Cerebellar nuclear complex (tissue), 1 donor: ENCODE data around the gene TFB2M.

Source experiments
- DNase-seq, 2 experiments: peaks; one replicate each; lab custom pipeline; 2025; lab: John Stamatoyannopoulos, UW

The TFB2M gene

DNA sequence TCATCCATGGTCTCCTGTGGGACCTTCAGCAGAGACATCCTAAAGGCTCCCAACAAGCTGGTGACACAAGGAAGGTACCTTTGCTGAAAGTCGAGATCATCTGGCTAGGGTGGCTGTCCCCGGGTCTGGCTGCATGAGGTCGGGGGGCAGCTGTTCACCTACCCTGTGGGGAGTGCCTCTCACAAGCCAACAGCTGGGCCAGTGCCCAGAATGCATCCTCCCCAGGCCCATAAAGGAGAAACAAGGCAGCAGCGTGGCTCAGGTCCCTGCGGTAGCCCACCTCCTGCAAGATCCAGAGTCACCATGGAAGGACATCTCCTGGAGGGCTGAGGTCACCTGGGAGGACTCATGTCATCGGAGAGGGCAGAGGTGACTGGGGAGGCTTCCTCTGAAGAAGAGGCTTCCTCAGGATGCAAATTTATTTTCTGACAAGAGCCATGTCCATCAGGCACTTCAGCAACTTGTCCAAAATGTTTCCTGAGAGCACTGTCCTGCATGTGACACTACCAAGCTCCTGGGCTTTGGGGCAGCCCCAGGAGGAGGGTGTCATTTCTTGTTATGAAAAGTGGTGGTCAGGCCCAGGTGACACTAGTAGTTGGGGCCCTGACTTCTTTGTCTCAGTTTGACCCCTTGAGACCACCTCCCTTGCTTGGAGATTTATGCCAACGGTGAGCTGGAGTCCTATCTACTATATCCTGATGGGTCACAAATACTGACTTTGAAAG lies 52.3 kb downstream of the TFB2M start:
- DNase-seq = no peak

DNA sequence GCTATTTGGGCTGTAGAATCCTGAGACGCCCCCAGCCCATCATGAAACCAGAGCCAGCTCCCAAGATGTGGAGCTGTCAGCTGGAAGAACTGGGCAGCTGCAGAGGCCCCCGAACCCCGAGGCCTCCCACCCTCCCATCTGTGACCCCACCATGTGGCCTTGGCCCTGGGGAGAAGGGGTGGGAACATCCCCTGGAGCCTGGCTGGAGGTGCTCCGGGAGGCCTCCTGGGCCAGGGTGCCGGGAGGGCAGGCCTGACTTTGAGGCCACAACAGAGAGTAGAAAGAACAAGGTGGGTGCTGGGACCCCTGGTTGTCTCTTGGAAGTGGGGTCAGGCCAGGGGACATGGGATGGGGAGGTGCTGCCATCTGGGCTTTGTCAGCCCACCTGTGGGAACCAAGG lies 53.0 kb downstream of the TFB2M start:
- DNase-seq = no peak

DNA sequence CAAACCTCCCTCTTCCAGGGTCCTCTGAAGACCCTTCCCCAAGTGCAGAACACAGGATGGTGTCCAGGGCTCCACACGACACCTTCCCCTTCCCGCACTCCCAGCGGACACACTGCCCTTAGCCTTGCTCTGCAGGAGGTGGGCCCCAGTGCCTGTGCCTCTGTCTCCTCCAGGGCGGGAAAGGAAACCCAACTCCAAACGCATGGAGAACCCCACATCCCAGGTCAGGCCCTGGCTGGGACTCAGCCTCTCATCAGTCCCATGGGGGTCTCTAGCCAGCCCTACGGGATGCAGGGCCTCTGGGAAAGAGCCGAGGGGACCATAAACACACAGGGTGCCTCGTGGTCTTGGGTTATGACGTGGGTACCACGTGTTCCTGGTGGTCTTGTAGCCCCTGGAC lies 53.4 kb downstream of the TFB2M start:
- DNase-seq = no peak

DNA sequence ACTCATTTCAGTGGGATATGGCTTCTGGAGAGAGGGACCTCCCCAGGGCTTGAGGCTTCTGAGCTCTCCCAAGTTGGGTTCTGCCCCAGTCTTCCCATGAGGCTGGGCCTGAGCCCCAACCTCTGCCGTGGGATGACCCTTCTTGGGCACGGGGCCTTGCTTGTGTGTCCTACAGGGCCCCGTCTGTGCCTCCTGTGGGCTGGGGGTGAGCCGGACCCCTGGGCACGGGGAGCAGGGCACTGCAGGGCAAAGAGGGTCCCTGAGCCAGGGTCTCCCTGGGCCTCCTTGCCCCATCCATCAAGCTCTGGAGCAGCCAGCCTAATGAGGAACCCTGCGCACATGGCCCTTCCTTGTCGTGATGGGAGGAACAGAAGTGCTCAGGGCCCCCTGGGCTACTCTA lies 53.8 kb downstream of the TFB2M start:
- no peak for DNase-seq

DNA sequence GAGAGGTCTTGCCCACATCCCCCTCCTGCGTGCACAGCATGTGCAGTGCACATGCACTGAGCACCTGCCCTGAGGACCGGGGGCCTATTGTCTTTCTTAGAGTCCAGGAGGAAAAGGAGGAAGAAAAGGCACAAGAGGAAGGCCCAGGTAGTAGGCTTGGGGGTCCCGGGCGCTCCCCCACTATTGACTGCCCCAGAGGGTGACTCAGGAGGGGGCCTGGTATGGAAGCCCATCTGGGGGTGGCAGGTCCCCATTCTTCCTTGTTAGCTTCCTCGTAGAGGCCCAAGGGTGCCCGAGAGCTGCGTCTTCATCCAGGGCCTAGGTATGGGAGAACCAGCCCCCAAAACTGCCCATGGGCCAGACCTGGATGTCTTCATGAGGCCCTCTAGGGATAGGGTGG lies 54.9 kb downstream of the TFB2M start:
- no peak for DNase-seq

DNA sequence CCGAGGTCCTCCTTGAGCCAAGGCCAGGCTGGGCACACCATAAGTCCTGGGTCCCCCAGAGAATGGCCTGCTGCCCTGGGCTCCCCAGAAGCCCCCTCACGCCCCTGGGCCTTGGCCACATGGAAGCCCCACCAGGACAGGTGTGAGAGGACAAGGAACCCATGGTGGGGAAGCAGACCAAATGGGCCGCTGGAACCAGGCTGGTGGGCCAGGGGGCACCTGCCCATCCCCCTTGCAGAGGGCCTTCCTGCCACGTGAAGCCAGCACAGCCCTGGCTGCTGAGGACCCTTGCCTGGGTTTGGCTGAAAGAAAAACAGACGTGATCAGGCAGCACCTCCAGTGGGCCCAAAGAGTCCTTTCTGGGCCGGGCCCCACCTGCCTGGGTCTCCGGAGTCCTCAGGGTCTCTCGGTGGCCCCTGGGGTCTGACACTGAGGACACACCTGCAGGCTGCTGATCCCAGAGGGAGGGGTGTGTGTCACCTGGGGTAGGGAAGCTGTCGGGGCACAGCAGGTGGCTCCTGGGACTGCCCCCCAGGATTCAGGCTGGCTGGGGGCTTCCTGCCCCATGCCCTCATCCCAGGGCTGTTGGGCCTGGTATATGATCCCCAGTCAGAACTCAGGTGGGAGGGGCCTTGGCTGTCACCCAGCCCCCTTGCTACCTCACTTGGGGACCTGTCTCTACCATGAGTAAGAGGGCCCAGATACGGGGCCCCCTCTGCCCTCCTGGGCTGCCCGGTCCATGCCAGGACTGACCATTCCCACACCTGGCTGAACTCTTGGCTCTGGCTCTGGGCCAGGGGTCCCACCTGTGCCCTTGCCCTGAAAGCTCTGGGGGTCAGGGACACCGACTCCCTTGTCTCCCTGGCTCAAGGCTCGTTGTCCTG lies 55.7 kb downstream of the TFB2M start:
- DNase-seq = no peak

DNA sequence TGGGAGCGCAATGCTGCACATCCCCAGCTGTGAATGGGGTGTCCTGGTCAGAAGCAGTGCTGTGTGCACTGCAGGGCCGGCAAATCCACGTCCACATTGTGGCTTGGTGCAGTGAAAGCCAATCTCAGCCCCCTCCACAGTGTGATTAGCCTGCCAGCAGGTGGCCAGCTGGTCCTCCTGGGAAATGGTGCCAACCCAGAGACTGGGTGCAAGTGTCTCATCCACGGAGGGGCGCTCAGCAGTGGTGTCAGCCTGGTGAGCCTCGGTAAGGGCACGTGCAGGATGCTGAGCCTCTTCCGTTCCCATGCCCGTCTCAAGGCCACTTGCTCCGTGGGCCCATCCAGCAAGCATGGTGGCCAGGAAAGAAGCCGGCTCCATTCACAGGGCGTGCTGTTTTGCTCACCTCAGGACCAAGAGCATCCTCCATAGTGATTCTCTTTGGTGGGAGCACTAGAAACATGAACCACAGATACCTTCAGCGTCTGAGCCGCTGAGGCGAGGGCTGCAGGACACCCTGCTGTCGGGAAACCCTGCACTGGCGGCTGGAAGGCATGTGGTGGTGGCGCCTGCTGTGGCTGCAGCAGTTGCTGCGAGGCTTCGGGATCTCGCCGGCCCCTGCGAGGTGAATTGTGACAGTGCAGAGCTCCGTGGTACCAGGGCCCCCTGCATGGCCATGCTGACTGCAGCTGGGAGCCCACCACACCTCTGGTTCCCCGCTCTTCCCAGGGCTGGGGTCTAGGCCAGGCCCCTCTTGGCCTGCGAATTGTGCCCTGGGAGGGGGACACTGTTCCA lies 57.0 kb downstream of the TFB2M start:
- DNase-seq = no peak

DNA sequence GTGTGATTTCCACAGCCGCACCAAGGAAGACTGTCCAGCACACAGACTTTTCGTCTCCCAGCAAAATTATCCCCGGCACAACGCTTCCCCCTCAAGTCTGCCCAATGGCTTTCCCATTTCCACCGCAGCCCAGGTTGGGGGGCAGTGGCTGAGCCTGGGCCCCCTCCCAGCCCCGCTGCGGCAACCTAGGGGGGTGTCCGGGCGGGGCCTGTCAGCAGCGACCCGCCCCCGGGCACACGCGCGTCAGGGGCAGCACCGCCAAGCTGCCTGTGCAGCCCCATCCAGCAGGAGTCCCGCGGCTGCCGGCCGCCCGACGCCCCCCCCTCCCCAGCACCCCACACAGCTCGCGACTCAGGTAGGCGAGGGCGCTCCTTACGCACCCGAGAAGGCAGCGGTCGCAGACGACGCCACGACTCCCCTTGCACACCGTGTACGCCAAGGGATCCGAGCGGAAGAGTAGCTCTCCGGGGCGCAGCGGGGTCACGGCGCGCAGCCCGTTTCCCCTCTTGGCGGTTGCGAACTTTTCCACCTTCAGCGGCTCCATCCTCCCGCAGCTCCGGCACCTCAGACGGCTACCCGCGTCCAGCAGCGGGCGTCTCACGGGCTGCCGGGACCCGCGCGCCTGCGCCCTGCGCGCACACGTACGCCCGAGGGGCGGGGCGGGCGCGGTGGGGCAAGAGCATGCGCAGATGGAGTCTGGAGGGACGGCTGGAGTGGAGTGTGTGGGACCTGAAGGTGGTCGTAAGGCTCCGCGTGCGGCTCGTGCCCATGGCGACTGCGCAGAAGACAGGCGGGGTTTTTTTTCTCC lies 59.2 kb downstream of the TFB2M start, which contains the start of gene SMYD3:
SMYD3 (minus strand) TSS at position 606 of the 808 bp plus-strand sequence.
- peak; percentile 62 to 67 for DNase-seq

DNA sequence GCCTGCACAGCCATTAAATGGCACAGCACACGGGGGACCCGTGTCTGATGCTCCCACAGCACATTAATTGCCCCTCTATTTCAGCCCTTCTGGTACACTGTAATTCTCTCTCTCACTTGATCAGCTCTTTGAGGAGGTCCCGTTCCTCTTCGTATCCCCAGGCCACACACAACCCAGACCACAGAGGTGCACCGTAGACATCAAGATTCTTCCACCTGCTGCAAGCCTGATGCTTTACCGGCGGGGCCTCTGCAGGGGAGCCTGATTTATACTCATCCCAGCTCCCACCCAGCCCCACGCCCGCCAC lies 59.7 kb downstream of the TFB2M start:
- no peak for DNase-seq

DNA sequence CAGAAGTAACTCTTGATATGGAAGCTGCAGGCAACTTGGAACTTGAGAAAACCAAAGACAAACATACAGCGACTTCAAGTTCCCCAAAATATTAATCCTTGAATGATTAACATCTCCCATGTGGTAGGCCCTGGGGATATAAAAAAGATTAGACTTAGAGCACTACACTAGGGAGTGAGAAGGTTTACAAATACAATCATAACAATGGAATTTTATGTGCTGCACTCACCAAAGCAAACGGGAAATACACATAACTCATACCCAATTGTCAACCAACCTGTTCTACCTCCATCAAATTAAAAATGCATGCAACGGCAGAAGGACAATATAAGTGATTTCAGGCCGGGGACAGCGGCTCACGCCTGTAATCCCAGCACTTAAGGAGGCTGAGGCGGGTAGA lies 62.7 kb downstream of the TFB2M start:
- no peak for DNase-seq

DNA sequence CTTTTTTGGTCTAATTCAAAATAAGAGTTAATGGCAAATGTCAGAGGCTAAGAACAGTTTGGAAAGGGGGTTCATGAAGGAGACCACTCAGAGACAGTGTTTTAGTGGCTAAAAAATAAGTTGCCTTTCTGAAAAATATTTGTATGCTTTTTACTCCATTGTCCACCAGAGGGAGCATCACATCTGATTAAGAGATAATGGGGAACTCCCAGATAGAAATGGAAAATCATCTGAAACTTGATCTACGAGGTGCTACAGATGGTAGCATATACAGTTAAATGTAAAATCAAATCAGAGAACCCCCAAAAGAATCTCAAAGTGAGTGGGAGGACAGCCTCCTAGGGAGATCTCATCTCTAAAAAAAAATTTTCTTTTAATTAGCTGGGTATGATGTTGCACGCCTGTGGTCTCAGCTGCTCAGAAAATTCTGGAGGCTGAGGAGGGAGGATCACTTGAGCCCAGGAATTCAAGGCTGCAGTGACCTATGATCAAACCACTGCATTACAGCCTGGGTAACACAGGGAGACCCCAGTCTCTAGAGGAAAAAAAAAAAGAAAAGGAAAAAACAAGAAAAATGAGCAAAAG lies 68.6 kb downstream of the TFB2M start:
- peak in 1 of 2 experiments; percentile 24 for DNase-seq

DNA sequence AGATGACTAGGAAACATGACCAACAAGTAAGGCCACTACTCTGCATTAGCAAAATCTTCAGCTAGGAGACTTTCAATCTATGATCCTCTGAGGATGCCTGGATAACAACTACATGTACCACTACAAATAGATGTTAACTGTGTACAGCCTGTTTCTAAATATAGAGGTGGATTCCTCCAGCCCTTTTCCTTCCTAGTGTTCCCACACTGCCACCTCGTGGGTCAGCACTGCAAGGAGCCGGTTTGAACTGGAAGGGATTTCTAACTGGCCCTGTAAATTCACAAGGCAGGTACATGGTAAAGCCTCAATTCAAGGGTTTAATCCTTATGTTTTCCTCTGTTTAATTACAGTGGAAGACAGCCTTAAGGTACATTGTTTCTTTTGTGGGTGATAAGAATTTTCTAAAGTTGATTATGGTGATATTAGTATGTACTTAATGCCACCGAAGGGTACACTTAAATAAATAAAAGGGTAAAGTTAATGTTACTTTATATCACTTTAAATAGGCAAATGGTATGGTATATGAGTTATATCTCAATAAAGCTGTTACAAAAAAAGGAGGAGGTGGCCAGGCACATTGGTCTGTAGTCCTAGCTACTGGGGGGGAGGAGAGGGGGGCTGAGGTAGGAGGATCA lies 73.3 kb downstream of the TFB2M start:
- peak; percentile 52 to 95 for DNase-seq

DNA sequence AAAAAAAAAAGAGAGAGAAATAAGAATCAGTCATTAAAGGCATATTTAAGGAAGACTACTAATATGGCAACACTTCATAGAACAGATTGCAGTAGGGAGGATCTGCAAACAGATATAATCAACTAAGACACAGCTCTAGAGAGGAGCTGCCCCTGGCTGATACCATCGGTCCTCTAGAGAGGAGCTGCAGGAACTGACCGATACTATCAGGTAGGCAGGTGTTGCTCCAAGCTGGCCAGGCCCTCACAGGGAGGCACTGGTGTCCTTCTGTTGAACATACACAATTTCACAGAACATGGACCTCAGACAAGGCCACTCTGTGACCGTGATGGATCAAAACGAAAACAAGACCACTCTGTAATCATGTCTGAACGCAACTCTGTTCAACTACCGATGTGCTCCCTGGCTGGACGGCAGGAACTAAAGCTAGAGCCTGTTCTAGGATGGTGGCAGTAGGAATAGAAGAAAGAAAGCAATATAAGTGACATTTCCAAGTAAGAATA lies 74.5 kb downstream of the TFB2M start:
- no peak for DNase-seq
